Muscle of arm (tissue), 12 donors: ENCODE data around the gene NAXD. TPM values are rescaled to one million over a fixed set of nuclear protein-coding genes. Genes with fewer than 3 reads are reported as not detected.
"Not testable (repeated sequence)": the region's sequence is repeated elsewhere in the genome, so short reads cannot be mapped to it uniquely, and the experiment has no call there.

Experiments used
- DNase-seq: peaks from one replicate; pipeline ENCODE4 v3.0.0-alpha.2; 2013
- polyA plus RNA-seq, 12 donors: library from polyadenylated mRNA; unstranded; fragments of 120-200 nt; gene quantifications; one replicate each; pipeline ENCODE4 v1.2.1, GENCODE V29; 2013; ENCODE audit not compliant: insufficient read length in 12 of 12

The NAXD gene
- polyA plus RNA-seq, 12 donors, result 22.9 to 30.6 (median 27.5) TPM; not detected in 1

DNA sequence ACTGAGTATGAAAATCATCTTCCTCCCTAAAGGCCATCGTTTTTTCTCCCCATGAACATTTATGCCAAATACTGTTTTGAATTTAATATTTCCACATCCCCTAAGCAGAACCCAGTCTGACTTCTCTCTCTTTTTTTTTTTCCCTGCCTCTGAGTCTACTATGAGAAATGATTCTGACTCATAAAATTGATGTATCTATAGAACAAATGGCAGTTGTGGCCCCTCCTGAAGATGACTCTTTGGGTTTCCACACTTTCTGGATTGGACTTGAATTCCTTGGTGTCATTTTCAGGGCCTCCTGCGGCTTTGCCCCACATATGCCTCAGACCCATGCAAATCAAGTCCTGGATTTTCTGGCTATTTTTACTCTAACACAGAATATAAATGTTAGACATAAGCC lies 22.7 kb upstream of the NAXD start:
- no peak for DNase-seq

DNA sequence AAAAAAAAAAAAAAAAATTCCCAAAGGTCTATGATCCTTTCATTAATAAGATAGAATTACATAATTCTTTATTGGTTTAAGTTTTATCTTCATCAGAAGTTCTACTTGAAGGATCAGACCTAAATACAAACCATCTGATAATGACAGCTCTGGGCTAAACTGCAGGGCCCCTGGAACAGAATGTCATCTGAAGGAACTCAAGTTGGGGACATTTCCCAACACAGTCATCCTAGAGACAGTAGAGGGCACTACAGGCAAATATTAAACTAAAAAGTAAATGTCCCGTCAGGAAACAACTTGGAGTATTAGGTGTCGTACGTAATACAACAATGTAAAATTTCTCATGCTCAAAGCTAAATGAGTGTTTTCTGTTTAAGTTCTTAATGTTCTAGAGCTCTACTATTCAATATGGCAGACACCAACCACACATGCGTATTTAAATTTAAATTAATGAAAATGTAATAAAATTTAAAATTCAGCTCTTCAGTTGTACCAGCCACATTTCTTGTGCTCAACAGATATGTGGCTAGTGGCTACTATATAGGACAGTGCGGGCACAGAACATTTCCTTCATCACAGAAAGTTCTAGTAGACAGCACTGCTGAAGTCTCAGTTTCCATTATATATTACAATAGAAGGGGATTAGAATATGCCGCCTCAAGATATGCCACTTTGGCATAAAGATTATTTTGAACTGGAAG lies 21.8 kb upstream of the NAXD start:
- DNase-seq, result peak; percentile 53

DNA sequence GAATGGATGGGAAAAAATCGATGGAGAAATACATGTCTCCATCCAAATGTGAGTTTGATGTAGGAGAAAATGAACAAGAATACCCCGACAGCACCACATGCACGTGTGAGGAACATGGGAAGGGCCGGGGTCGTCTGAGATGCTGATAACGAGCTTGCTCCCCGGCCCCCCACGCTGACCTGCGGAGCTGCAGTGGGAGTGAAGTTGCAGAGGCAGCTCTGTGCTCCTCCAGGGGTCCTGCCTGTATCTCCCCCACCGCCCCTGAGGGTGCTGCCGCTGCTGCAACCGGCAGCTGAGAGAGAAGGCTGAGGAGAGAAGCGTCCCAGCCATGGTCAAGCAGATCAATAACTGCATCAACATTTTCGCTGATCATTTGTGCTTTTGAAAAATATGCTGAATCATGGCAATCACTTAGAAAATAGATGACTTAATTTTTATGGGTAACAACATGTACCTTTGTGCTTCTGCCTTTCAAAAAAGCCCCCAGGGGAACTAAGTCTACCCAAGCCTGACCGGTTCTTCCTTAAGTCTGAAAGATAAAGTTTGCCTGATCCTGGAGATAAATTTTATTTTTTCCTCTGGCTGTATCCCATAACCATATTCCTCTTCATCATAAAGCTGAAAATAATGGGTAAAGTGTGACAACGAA lies 18.2 kb upstream of the NAXD start:
- DNase-seq, result no peak

DNA sequence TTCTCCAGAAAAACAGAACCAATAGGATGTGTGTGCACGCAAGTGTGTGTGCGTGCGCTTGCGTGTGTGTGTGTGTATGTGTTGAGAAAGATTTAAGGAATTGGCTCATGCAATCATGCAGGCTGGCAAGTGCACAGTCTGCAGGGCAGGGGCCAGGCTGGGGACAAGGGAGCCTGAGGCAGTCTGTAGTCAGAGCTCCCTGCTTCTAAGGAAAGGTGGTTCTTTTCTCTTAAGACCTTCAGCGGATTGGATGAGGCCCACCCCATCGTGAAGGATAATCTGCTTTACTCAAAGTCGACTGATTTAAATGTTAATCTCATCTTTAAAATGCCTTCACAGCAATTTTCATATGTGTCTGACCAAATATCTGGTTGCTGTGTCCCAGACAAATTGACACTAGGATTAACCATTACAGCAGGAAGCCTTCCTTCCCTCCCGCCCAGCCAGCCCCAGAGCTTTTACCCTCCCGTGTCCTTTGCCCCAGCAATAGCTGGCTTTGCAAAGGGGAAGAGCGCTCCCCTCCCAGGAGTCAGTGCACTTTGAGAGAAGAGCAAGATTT lies 15.0 kb upstream of the NAXD start:
- no peak for DNase-seq

DNA sequence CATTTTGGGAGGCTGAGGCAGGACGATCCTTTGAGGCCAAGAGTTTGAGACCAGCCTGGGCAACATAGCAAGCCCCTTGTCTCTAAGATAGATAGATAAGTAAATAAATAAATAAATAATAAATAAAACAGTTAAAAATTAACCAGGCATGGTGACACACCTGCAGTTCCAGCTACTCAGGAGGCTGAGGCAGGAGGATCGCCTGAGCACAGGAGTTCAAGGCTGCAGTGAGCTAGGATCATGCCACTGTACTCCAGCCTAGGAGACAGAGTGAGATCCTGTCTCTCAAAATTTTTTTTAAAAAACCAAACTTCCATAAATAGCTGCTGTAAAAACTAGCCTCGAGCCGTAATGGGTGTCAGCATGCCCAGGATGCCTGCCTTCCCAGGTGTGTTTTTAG lies 14.4 kb upstream of the NAXD start:
- no peak for DNase-seq

DNA sequence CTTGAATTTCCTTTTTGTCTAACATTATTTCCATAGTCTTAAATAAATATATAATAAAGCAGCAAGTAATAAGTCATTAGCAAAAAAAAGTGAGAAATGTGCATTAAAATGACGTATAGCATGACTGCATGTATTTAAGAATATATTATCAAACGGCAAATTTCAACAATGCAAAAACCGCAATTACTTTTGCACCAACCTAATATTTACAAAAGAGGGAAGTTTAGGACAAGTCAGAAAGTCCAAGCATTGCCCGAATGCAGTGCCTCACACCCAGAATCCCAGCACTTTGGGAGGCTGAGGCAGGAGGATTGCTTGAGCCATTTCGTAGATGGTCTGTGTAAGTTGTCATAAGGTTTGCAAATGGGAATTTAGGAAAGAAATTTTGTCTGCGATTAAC lies 10.2 kb upstream of the NAXD start:
- DNase-seq, result no peak

DNA sequence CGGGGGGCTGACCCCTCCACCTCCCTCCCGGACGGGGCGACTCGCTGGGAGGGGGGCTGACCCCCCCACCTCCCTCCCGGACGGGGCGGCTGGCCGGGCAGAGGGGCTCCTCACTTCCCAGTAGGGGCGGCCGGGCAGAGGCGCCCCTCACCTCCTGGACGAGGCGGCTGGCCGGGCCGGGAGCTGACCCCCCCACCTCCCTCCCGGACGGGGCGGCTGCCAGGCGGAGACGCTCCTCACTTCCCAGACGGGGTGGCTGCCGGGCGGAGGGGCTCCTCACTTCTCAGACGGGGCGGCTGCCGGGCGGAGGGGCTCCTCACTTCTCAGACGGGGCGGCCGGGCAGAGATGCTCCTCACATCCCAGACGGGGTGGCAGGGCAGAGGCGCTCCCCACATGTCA lies 9.1 kb upstream of the NAXD start:
- not testable (repeated sequence) for DNase-seq

DNA sequence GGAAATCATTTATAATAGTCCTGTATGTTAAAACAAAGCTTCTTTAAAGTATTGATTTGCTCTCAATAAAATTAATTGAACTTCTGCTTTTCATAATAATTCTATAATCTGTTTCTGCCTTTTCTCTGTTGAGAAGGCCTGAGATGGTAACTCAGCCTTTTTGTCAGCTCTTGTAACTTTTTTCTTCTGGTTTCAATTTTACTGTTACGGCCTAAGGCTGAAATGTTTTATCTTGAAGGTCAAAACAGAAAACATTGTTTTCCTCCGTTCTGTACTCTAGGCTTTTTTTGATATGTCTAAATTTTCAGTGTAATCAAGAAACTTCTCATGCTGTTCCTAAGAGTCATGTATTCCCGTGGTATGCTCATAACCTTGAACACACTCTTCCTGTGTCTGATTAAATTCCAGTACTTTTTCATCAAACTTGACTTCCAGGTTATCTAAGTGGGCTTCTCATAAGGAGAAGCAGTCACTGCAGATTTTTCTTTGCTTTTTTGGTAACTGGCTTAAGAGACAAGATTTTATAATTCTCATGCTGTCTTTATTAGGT lies 7.6 kb upstream of the NAXD start:
- DNase-seq, result no peak

DNA sequence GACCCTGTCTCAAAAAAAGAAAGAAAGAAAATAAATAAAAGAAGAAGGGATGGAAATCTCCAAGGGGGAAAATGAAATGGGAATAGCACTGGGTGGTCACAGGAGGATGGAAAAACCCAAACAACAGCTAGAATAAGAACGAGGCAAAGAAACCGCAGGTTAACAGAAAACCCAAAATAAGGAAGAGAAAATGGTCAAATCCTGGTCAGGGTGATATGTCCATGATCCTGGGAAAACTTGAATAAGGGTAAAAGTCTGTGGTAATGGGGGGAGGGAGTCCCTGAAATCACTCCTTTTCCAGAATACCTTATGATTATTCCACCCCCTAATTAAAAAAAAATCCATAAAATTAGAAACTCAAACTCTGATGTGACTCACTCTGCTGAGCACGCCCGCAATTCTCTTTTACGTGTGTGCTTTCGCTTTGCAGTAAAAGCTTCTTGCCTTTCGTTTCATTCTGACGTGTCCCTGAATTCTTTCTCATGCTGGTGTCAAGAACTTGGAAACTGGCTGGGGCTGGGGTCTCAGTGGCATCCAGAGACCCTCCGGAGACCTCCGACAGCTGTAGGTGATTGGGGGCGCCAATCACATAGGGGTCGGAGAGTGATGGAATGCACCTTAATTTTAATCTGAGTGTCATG lies 4.3 kb upstream of the NAXD start:
- no peak for DNase-seq

DNA sequence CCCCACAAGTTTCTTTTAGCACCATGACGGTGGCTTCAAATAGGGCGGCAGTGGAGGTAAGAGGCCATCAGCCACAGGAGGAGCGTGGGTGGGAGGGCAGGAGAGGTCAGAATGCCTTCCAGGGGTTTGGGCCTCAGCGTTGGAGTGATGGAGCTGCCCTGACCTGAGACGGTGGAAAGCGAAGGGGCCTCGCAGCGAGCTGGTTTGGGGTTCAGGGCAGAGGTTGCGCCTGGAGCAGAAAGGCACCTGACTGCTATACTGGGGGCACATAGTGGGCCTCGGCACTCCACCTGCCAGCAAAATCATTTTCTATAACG lies 382 bp upstream of the NAXD start:
- no peak for DNase-seq

DNA sequence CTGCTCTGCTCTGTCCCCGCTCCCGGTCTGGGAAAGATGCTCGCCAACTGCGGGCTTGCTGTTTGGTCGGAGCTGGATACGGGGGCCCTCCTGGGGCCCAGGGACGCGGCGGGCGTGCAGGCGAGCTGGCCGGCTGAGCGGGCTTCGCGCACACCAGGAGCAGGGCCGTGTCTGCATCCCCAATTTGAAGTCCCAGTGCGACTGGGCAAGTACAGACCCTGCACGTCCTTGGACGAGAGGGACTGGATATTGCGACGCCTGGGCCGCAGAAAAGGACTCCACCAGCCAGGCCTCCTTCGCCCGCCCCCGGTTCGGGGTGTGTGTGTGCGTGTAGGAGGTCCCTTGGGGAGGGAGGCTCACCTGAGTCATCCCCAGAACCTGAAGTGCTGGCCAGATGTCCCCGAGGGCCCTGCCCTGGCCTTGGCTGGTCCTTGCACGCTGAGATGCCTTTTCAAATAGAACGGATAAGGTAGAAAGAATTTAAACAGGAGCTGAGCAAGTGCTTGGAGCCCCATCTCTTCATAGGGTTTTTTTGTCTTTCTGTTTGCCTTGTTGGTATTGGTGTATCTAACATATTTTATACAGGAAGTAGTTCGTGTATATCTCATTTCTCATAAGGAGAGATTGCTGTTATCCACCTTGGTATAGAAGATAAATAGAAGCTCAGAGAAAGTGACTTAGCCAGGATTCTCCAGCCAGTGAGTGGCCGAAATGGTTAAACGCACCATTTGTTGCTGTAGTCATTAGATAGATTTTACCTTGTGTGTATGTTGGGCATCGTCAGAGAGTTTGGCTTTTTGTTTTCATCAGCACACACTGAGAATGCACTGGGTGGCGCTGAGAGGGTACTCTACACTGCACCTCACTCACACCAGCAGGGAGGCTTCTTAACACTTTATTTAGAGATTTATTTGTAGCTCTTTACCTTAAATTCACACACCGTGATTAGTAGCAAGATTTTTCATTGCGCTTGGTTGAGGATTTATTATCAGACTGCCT lies 1.1 kb downstream of the NAXD start:
- peak; percentile 20 for DNase-seq

DNA sequence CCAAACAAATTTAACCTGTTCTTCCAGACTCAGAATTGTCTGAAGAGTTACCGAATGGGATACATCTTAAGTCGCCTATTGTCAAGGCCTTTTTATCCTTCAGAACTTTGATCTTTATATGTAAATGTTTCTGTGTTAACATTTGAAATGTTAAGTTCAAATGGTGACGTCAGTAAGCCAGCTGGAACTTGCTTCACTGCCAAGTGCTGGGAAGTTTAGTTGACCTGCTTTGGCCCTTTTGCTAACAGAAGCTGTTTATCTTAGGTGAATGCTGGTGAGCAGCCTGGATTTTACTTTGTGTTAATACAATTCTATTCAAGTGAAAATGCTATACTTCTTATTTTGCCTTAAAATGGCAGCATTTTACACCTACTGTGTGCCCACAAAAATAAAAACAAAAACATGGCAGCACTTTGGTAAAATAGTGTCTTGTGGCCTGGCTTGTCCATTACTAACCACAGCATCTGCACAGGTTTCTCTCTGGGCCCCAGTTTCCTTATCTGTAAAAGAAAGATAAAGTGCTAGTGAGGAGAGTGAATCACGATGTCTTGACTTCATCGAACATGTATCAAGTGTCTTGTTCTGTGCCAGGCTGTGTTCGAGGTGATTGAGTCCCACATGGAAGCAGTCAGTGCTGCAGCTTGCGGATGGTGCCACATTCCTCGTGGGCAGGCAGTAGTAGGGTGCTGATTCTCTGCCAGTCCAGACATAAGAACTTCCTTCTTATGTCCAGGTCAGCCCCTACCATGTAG lies 2.2 kb downstream of the NAXD start:
- DNase-seq, result no peak

DNA sequence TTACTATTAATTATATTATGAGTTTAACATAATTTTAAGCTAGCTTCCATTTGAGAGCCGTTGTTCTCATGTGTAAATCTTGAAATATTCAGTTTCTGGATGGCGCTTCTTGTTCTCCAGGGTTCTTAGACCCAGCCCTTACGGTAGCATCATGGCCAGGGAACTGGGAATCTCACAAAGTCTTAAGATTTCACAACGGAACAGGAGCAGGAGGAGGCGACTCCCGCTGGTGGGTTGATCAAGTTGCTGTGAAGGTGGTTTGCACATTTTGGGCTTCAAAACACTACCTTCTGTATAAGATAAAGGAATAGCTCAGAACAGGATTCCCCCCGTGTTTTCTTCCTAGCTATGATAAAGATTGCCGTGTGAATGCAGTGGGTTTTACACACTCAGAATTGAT lies 2.8 kb downstream of the NAXD start:
- no peak for DNase-seq

DNA sequence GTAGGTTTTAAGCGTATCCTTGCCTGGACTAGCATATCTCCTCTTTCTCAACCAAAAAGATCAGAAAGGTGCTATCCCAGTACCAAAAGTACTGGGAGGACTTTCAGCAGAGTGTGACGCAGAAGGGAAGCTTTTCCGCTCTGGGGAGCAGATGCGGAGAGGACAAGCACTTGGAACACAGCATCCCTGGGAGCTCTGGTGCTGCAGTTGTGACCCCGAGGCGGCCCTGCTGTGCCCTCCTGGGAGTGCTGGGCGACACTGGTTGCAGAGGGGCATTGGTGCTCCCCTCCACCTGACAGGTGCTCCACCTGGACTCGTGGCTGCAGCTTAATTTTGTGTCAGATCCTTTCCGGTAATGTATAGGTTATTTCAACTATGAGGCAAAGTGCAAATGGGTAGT lies 3.4 kb downstream of the NAXD start:
- no peak for DNase-seq

DNA sequence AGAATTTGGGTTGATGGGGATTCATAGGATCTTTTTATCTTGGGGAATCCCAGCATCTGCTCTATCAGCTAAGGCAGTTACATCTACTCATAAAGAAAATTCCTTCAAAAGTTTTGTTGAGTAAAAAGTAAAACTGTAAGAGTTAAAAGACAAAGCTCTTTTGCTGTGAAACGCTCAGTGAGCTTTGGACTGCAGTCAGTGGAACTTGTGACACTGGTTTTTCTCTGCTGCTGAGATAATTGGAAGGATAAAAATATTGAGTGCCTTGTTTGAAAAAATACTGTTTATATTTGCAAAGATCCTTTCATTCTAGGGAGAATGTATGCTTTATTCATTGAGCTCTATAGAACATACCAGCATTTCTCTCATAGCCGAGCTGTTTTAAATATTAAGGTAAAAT lies 5.3 kb downstream of the NAXD start:
- no peak for DNase-seq

DNA sequence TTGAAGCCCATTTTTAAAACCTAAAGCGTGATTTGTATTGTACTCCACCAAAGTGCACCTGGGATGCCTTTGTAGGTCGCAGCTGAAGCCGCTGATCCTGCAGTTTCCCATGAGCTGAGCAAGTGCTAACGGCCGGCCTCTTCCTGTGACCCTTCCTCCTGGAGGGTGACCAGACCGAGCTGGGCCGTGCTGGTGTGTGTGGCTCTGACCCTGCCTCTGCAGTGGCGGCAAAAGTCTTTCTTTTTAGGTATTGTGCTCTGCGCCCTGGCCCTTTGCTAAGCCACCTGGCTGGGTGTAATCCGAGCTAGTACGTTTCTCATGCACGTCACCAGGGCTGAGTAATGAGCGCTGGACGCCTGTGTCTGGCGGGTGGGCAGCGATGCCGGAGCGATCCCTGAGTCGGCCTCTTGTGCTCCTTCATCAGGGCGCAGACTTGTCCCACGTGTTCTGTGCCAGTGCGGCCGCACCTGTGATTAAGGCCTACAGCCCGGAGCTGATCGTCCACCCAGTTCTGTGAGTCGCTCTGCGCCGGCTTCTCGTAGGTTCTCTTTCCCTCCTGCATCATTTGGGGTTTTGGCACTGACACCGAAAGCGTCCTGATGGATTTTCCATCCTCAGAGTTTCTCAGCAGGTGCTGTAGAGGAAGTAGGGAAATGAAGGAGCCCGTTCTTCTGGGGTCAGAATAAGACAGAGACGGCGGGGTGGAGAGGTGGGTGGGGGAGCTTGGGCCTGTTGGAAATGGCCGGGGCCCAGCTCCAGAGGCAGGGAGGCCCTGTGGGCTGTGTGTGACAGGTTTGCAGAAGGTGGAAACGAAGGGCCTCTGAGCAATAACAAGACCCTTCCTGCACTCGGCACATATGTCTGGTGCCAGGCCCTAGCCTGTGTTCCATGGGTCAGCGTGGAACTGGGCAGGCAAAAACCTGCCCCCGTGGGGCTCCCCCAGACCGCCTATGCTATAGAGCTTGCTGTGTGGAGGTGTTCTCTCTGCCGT lies 9.7 kb downstream of the NAXD start:
- no peak for DNase-seq

DNA sequence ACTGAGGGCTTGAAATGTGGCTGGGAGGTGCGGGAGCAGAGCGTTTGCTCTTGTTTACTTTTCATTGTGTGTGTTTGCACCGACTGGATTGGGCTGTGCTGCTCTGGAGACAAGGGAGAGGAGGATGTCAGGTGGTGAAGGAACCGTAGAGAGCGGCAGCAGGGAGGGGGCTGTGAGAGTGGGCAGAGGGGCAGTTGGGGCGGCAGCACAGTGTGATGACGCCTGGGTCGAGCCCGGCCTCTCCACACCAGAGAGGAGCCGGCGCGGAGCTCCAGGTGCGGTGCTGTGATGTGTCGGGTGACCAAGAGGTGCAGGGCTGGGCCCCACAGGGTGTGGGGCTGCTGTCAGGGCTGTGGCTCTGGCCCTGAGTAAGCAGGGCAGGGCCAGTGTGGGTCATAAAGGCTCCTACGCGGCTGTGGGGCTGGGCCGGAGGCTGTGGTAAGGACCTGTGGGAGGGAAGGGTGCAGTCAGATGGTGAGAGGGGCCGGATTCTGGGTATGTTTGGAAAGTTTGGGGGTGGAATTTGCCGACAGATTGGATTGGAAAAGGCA lies 10.5 kb downstream of the NAXD start:
- no peak for DNase-seq

DNA sequence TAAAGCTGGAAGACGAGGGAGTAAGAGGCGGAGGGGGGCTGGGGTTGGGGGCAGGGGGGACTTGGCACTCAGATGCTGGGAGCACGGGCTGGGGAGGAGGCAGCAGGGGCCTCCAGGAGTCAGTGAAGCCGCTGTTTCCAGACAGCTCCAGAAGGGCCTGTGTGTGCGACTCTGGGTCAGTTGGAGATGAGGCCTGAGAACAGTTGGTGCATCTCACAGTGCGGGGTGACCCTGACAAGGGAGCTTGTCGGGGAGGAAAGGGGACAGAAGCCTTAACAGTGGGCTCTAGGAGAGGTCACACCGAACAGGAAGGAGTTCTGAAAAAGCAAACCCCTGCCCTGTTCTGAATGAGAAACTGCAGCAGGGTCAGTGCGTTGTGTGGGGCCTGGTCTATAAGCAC lies 11.2 kb downstream of the NAXD start:
- no peak for DNase-seq

DNA sequence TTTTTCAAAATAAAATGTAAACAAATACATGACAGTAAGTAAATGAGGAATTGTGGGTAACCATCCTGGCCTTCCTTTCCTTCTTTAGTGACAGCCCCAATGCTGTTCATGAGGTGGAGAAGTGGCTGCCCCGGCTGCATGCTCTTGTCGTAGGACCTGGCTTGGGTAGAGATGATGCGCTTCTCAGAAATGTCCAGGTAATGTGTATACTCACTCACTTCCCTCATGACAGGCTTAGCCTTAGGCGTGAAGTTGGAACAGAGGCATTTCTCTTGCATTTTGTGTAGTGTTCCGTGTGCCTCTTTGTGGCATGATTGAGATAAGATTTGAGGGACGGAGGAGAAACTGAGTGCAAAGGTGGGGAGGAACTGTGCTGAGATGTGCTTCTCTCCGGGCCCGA lies 12.0 kb downstream of the NAXD start:
- no peak for DNase-seq
